ENCODE data around the gene PDC.

DNA sequence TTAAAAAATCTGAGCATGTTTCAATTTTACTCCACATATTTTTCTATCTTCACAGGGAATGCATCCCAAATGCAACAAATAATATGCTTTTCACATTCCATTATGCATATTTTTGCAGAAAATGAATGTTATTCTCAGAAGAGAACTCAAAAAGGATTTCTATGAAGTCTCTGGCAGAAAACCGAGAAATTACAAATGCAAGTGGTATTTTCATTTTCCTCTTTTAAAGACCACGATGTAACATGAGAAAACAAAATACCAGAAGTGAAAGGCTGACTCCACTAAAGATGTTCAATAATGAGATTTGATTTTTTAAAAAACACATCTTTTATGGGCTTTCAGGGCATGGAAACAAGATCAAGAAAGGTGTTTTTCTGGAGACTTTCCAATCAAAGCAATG, 5.0 kb upstream of the PDC start:
- TF ChIP-seq SUZ12 (IDR thresholded peaks at IDR 0.05; ENCODE audit: extremely low read depth, insufficient read depth, insufficient read length) (no peak), YY1 (IDR thresholded peaks at IDR 0.05; ENCODE audit: insufficient read depth, insufficient read length) (no peak), ZNF274 (IDR thresholded peaks at IDR 0.05; ENCODE audit: low read depth, low read length) (no peak)
